Urothelium cell line (cell line): ENCODE measurements around the gene HAND1.
"Not testable (repeated sequence)": the region's sequence is repeated elsewhere in the genome, so short reads cannot be mapped to it uniquely, and the experiment has no call there.

Source experiments
- DNase-seq: peaks from one replicate; pipeline ENCODE4 v3.0.0; 2011; ENCODE audit warnings: low spot score, mixed read lengths
- FAIRE-seq: peaks from 2 replicates; lab custom pipeline; 2011; peaks lifted over from hg19 to GRCh38; lab: Jason Lieb, UNC

HAND1 gene

GRCh38 chr5:154478224-154478565 lies at the start of gene HAND1:
HAND1 (minus strand) TSS chr5:154478227; CDS start chr5:154478008, 219 bp downstream.
- FAIRE-seq: no peak
- no peak for DNase-seq

- DNase-seq (no peak), FAIRE-seq (no peak)
Observed at GRCh38 chr5:154526231-154527226, 48.5 kb upstream of the HAND1 start.

GRCh38 chr5:154524859-154525258 lies 46.8 kb upstream of the HAND1 start:
- DNase-seq: no peak
- no peak for FAIRE-seq

GRCh38 chr5:154524181-154524580 lies 46.2 kb upstream of the HAND1 start:
- DNase-seq (no peak), FAIRE-seq (no peak)

GRCh38 chr5:154523709-154524108 lies 45.7 kb upstream of the HAND1 start:
- DNase-seq (no peak), FAIRE-seq (no peak)

GRCh38 chr5:154523104-154523503 lies 45.1 kb upstream of the HAND1 start:
- DNase-seq (no peak), FAIRE-seq (no peak)

- DNase-seq (no peak), FAIRE-seq (no peak)
Observed at GRCh38 chr5:154522284-154522683, 44.3 kb upstream of the HAND1 start.

GRCh38 chr5:154521756-154522155 lies 43.7 kb upstream of the HAND1 start:
- FAIRE-seq (no peak), DNase-seq (no peak)

GRCh38 chr5:154520861-154521453 lies 42.9 kb upstream of the HAND1 start:
- FAIRE-seq: no peak
- DNase-seq: peak; percentile 77

GRCh38 chr5:154519359-154519758 lies 41.3 kb upstream of the HAND1 start:
- FAIRE-seq (no peak), DNase-seq (no peak)

- FAIRE-seq (no peak), DNase-seq (no peak)
Observed at GRCh38 chr5:154518438-154518867, 40.4 kb upstream of the HAND1 start.

GRCh38 chr5:154517810-154518437 lies 39.9 kb upstream of the HAND1 start:
- no peak for FAIRE-seq
- DNase-seq: no peak

GRCh38 chr5:154517181-154517580 lies 39.2 kb upstream of the HAND1 start:
- no peak for DNase-seq
- FAIRE-seq: no peak

- no peak for DNase-seq
- FAIRE-seq: no peak
Observed at GRCh38 chr5:154516475-154516874, 38.4 kb upstream of the HAND1 start.

- DNase-seq, FAIRE-seq: not testable (repeated sequence)
Observed at GRCh38 chr5:154515488-154515887, 37.5 kb upstream of the HAND1 start.

- DNase-seq (no peak), FAIRE-seq (no peak)
Observed at GRCh38 chr5:154514331-154514730, 36.3 kb upstream of the HAND1 start.

GRCh38 chr5:154513669-154514084 lies 35.6 kb upstream of the HAND1 start:
- FAIRE-seq (no peak), DNase-seq (no peak)

- no peak for FAIRE-seq
Observed at GRCh38 chr5:154511984-154512383, 34.0 kb upstream of the HAND1 start.

GRCh38 chr5:154509784-154510555 lies 31.9 kb upstream of the HAND1 start:
- FAIRE-seq (no peak), DNase-seq (no peak)

More at GRCh38 chr5:154511984-154512383, 34.0 kb upstream of the HAND1 start:
- DNase-seq: no peak

GRCh38 chr5:154508114-154508513 lies 30.1 kb upstream of the HAND1 start:
- no peak for DNase-seq
- FAIRE-seq: no peak

GRCh38 chr5:154506716-154507080 lies 28.7 kb upstream of the HAND1 start:
- DNase-seq (no peak), FAIRE-seq (peak; percentile 13)
